ENCODE results near the gene ARHGEF4. TPM values are rescaled to one million over a fixed set of nuclear protein-coding genes. Genes with fewer than 3 reads are reported as not detected.

The ARHGEF4 gene
- total and polyA plus RNA-seq, 2 experiments from 2014 or later = 4.6 to 16.6 TPM

DNA sequence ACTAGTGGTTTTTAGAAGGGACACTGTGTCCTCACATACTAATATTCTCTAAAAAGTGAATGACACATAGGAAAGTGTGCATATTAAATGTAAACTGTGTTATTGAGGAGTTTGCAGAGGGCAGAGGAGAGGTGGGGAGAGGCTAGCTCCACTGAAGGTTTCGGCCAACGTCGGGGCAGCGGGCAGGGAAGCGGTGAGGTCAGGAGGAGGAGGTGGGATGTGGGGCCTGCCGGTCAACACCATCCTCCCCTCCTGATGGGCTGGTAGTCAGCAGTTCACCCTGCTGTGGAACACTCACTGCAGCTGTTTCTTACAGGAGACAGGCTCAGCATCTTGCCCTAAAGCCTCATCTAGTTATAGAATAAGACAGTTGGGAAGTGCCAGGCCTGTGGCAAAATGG, 74.2 kb downstream of the ARHGEF4 start:
- H3K4me3 ChIP-seq = no peak overlapping the region
- Mint-ChIP-seq H3K9me3 (peaks cover 10% of the 10 kb centered on the region; the same call in 2 of the 3 replicates), H3K36me3 (ENCODE audit: low read depth) (peaks cover 6% of the 10 kb centered on the region; the same call in 2 of the 3 replicates), H3K4me1 (peaks cover 8% of the 10 kb centered on the region), H3K27ac (no peak overlapping the region), H3K4me3 (no peak overlapping the region), H3K27me3 (ENCODE audit: insufficient read depth, low read depth, poor library complexity) (no peaks in the 10 kb centered on the region)
- H3K79me2 ChIP-seq (replicated peaks; ENCODE audit: insufficient read depth) = no peaks in the 10 kb centered on the region
- H3K36me3 ChIP-seq (ENCODE audit: insufficient read depth) = no peaks in the 10 kb centered on the region
- no peaks in the 10 kb centered on the region for H3F3A ChIP-seq (replicated peaks; ENCODE audit: low read depth)
- ATAC-seq (no peak), DNase-seq (ENCODE audit: low spot score) (no peak)
- TF ChIP-seq EZH2 (IDR thresholded peaks at IDR 0.05; ENCODE audit: low read depth, unreplicated experiment) = no peak
- TF ChIP-seq NANOG (IDR thresholded peaks at IDR 0.05; ENCODE audit: borderline replicate concordance) = no peak
- no peak for TF ChIP-seq CREB1 (CRISPR knock-in tag; IDR thresholded peaks at IDR 0.05; ENCODE audit: low read depth)
- TF ChIP-seq, protein P1, sequence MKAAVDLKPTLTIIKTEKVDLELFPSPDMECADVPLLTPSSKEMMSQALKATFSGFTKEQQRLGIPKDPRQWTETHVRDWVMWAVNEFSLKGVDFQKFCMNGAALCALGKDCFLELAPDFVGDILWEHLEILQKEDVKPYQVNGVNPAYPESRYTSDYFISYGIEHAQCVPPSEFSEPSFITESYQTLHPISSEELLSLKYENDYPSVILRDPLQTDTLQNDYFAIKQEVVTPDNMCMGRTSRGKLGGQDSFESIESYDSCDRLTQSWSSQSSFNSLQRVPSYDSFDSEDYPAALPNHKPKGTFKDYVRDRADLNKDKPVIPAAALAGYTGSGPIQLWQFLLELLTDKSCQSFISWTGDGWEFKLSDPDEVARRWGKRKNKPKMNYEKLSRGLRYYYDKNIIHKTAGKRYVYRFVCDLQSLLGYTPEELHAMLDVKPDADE (IDR thresholded peaks at IDR 0.05) = no peak
- no peak for TF ChIP-seq ZNF114 (CRISPR knock-in tag; IDR thresholded peaks at IDR 0.05)
- TF ChIP-seq, protein P2, sequence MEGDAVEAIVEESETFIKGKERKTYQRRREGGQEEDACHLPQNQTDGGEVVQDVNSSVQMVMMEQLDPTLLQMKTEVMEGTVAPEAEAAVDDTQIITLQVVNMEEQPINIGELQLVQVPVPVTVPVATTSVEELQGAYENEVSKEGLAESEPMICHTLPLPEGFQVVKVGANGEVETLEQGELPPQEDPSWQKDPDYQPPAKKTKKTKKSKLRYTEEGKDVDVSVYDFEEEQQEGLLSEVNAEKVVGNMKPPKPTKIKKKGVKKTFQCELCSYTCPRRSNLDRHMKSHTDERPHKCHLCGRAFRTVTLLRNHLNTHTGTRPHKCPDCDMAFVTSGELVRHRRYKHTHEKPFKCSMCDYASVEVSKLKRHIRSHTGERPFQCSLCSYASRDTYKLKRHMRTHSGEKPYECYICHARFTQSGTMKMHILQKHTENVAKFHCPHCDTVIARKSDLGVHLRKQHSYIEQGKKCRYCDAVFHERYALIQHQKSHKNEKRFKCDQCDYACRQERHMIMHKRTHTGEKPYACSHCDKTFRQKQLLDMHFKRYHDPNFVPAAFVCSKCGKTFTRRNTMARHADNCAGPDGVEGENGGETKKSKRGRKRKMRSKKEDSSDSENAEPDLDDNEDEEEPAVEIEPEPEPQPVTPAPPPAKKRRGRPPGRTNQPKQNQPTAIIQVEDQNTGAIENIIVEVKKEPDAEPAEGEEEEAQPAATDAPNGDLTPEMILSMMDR (conservative IDR thresholded peaks at IDR 0.05; ENCODE audit: low read depth in 2 of 2) = no peak
- TF ChIP-seq EZH2phosphoT487 (IDR thresholded peaks at IDR 0.05; ENCODE audit: unreplicated experiment) = no peak
- TF ChIP-seq POLR2AphosphoS5 (IDR thresholded peaks at IDR 0.05; ENCODE audit: low read depth) = no peak
- no peak for TF ChIP-seq STAT1 (IDR thresholded peaks at IDR 0.05; ENCODE audit: unreplicated experiment)
- TF ChIP-seq, protein P3, sequence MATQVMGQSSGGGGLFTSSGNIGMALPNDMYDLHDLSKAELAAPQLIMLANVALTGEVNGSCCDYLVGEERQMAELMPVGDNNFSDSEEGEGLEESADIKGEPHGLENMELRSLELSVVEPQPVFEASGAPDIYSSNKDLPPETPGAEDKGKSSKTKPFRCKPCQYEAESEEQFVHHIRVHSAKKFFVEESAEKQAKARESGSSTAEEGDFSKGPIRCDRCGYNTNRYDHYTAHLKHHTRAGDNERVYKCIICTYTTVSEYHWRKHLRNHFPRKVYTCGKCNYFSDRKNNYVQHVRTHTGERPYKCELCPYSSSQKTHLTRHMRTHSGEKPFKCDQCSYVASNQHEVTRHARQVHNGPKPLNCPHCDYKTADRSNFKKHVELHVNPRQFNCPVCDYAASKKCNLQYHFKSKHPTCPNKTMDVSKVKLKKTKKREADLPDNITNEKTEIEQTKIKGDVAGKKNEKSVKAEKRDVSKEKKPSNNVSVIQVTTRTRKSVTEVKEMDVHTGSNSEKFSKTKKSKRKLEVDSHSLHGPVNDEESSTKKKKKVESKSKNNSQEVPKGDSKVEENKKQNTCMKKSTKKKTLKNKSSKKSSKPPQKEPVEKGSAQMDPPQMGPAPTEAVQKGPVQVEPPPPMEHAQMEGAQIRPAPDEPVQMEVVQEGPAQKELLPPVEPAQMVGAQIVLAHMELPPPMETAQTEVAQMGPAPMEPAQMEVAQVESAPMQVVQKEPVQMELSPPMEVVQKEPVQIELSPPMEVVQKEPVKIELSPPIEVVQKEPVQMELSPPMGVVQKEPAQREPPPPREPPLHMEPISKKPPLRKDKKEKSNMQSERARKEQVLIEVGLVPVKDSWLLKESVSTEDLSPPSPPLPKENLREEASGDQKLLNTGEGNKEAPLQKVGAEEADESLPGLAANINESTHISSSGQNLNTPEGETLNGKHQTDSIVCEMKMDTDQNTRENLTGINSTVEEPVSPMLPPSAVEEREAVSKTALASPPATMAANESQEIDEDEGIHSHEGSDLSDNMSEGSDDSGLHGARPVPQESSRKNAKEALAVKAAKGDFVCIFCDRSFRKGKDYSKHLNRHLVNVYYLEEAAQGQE (IDR thresholded peaks at IDR 0.05; ENCODE audit: unreplicated experiment) = no peak
- TF ChIP-seq, protein P4, sequence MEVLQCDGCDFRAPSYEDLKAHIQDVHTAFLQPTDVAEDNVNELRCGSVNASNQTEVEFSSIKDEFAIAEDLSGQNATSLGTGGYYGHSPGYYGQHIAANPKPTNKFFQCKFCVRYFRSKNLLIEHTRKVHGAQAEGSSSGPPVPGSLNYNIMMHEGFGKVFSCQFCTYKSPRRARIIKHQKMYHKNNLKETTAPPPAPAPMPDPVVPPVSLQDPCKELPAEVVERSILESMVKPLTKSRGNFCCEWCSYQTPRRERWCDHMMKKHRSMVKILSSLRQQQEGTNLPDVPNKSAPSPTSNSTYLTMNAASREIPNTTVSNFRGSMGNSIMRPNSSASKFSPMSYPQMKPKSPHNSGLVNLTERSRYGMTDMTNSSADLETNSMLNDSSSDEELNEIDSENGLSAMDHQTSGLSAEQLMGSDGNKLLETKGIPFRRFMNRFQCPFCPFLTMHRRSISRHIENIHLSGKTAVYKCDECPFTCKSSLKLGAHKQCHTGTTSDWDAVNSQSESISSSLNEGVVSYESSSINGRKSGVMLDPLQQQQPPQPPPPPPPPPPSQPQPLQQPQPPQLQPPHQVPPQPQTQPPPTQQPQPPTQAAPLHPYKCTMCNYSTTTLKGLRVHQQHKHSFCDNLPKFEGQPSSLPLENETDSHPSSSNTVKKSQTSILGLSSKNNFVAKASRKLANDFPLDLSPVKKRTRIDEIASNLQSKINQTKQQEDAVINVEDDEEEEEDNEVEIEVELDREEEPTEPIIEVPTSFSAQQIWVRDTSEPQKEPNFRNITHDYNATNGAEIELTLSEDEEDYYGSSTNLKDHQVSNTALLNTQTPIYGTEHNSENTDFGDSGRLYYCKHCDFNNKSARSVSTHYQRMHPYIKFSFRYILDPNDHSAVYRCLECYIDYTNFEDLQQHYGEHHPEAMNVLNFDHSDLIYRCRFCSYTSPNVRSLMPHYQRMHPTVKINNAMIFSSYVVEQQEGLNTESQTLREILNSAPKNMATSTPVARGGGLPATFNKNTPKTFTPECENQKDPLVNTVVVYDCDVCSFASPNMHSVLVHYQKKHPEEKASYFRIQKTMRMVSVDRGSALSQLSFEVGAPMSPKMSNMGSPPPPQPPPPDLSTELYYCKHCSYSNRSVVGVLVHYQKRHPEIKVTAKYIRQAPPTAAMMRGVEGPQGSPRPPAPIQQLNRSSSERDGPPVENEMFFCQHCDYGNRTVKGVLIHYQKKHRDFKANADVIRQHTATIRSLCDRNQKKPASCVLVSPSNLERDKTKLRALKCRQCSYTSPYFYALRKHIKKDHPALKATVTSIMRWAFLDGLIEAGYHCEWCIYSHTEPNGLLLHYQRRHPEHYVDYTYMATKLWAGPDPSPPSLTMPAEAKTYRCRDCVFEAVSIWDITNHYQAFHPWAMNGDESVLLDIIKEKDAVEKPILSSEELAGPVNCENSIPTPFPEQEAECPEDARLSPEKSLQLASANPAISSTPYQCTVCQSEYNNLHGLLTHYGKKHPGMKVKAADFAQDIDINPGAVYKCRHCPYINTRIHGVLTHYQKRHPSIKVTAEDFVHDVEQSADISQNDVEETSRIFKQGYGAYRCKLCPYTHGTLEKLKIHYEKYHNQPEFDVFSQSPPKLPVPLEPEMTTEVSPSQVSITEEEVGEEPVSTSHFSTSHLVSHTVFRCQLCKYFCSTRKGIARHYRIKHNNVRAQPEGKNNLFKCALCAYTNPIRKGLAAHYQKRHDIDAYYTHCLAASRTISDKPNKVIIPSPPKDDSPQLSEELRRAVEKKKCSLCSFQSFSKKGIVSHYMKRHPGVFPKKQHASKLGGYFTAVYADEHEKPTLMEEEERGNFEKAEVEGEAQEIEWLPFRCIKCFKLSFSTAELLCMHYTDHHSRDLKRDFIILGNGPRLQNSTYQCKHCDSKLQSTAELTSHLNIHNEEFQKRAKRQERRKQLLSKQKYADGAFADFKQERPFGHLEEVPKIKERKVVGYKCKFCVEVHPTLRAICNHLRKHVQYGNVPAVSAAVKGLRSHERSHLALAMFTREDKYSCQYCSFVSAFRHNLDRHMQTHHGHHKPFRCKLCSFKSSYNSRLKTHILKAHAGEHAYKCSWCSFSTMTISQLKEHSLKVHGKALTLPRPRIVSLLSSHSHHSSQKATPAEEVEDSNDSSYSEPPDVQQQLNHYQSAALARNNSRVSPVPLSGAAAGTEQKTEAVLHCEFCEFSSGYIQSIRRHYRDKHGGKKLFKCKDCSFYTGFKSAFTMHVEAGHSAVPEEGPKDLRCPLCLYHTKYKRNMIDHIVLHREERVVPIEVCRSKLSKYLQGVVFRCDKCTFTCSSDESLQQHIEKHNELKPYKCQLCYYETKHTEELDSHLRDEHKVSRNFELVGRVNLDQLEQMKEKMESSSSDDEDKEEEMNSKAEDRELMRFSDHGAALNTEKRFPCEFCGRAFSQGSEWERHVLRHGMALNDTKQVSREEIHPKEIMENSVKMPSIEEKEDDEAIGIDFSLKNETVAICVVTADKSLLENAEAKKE (CRISPR knock-in tag; IDR thresholded peaks at IDR 0.05) = no peak
- no peak for TF ChIP-seq JUNB (IDR thresholded peaks at IDR 0.05; ENCODE audit: unreplicated experiment)
- TF ChIP-seq ZNF331 (CRISPR knock-in tag; IDR thresholded peaks at IDR 0.05; ENCODE audit: low read depth) = no peak
- no peak overlapping the region for H3K4me2 ChIP-seq
- no peaks in the 10 kb centered on the region for H3K9me2 ChIP-seq (ENCODE audit: insufficient read depth)
- H4K20me1 ChIP-seq (replicated peaks; ENCODE audit: insufficient read depth) = no peaks in the 10 kb centered on the region
- H2AFZ ChIP-seq = no peak overlapping the region
- peaks cover 8% of the 10 kb centered on the region; the same call in 1 of the 2 replicates for H3K27me3 ChIP-seq (ENCODE audit: insufficient read depth)
- no peak overlapping the region for H3K27ac ChIP-seq (ENCODE audit: low read depth)
- no peaks in the 10 kb centered on the region for H3K4me1 ChIP-seq (ENCODE audit: insufficient read depth)

All from GM23338 (cell line).